ENCODE results near the gene CRB2.

DNA sequence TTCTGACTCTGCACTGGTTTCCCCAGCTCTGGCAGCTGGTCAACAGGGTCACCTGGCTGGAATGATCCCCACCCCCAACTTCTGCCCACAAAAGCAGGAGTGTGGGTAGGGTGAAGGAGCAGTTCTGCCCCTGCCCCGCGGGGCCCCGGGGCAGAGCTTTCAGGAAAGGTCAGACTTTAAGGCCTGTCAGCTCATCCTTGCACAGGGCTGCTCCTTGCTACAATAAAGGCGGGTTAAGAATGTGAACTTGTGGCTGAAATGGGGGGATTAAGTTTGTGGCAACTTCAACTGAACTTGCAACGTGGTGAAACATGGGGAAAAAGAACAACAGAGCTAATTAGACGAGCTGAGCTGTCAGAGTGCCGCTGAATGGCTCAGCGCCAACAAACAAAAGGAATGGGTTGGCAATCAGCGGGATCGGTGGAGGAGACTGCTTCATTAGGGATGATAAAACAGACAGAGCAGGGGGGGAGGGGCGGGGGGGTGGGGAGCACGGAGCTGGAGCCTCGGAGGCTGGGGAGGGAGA, 50.8 kb downstream of the CRB2 start:
- TF ChIP-seq, protein P1, sequence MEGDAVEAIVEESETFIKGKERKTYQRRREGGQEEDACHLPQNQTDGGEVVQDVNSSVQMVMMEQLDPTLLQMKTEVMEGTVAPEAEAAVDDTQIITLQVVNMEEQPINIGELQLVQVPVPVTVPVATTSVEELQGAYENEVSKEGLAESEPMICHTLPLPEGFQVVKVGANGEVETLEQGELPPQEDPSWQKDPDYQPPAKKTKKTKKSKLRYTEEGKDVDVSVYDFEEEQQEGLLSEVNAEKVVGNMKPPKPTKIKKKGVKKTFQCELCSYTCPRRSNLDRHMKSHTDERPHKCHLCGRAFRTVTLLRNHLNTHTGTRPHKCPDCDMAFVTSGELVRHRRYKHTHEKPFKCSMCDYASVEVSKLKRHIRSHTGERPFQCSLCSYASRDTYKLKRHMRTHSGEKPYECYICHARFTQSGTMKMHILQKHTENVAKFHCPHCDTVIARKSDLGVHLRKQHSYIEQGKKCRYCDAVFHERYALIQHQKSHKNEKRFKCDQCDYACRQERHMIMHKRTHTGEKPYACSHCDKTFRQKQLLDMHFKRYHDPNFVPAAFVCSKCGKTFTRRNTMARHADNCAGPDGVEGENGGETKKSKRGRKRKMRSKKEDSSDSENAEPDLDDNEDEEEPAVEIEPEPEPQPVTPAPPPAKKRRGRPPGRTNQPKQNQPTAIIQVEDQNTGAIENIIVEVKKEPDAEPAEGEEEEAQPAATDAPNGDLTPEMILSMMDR (conservative IDR thresholded peaks at IDR 0.05), result no peak
- no peak for TF ChIP-seq ZFX (IDR thresholded peaks at IDR 0.05)

All from C4-2B (cell line).